Measurements from ENCODE around the gene OFD1.

The OFD1 gene

DNA sequence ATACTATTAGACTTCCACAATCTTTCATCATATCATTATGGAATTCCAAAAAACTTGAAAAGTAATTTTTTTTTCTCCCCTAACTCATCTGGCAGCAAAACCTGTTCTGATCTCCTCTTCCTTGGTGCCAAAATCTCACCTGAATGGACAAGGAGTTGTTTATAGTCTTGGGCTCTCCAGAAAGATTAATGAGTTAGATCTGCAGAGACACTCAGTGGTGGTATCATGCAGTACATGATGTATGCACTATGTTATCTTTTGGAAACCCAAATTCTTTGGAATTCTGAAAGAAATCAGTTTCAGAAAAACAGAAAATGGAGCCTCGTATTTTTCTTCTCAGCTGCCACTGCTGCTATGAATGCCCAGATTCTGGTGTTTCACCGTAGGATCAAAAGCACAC lies 70.7 kb downstream of the OFD1 start:
- DNase-seq: no peak

DNA sequence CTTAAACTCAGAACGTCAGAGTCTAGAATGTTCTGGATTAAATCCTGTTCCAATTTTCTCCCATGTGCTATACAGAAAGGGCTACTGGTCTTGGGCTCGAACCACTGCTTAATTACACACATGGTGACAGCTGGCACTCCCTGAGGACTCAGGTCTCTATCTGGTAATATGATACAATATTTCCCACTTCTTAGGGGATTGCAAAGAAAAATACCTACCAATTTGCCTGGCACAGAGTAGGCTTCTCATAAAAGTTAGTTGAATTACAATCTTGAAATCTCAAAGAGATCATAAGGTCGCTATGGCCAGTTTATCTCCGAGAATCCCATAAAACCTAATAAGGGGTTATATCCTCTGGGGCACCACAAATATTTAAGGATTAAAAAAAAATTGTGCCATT lies 73.7 kb downstream of the OFD1 start:
- no peak for DNase-seq

DNA sequence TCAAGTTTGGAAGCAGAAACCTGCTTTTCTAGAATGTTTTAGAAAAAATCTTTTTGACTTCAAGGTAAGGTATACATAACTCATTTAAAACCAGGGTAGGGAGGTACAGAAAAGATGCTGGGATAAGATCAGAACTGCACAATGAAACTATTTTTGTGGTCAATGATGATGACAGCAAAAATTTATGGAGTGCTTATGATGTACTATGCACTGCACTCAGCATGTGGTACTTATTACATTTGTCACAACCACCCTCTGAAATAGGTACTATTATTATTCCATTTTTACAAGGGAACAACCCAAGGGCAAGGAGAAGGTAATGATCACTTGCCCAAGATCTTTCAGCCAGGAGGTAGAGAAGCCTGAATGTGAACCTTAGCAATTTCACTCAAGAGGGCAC lies 74.3 kb downstream of the OFD1 start:
- DNase-seq: no peak

DNA sequence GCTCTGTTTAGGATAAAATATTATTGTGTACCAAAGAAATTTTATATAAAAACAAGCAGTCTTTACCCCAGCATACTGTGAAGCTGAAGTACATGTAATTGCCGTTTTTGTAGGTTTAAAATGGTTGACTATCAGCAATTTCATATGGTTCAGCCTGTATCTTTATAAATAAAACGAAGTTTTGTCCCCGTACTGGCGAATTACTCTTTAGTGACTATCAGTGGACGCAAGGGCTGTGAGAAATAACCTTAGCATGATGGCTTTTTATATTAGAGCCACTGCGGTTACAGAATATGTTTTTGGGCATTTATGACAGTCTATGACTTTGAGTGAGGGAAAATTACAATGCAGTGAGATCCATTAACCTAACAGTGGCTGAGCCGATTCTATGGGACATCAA lies 81.1 kb downstream of the OFD1 start:
- DNase-seq: no peak

DNA sequence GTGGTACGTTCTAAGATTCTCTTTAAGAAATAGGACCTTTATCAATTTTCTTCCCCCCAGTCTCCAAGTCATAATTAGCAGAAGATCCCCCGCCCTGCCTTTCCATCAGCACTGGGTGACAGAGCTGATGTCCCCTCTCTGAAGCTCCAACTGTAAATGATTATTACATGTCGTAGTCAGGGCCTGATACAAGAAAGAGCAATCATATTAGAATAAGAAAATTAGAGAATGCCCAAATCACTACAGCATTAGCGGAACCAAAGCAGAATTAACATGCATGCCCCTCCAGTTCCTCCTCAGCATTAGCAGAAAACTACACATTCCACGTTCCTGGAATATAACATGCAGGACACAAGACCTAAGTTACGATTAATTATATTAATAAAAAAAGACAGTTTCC lies 81.6 kb downstream of the OFD1 start:
- DNase-seq: no peak

DNA sequence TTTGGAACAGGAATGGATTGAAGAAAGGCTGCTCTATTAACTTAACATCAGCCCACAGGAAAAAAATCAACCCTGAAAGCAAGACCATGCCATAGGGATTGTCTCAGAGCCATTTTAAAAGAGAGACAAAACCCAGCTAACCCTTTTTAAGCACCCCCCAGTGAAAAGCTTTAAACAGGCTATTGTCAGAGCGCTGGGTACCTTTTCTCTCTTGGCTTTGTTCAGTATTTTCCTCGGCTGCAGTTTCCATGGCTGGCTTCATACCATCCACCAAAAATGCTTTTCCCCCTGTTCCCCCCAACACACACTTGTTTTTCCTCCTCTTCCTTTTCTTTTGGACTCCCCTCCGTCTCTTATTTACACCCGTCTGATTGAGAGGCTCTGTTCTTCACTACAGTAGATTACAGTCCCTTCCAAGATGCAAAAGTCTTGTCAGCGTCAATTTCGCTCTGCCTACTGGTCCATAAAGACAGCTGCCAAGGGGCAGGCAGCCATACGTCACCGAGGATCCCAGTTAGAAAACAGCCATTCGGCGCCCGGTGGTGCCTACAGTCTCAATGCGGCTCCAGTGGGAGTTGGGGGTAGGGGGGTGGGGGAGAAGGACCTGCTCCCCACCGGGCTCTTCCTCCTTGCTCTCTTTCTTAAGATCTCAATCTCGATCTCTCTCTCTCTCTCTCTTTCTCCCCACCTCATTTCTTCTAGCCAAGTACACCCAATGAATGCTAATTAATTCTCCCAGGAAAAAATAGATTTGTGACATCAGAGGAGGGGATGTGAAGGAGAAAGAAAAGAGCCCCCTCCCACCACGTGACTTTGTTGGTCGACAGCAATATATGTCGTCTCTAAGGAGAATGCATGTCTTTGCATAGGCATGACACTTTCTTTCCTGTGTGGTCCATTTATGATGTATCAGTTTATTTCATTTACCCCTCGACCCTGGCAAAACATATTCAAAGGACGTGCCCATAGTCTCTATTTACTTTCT lies 82.4 kb downstream of the OFD1 start, which contains the start of gene GPM6B:
Gene GPM6B (minus strand): TSS at position 451 of the 985 bp plus-strand sequence. CDS start 189 bp downstream, at position 262.
- DNase-seq: no peak
